ENCODE data around the gene IQGAP2.

DNA sequence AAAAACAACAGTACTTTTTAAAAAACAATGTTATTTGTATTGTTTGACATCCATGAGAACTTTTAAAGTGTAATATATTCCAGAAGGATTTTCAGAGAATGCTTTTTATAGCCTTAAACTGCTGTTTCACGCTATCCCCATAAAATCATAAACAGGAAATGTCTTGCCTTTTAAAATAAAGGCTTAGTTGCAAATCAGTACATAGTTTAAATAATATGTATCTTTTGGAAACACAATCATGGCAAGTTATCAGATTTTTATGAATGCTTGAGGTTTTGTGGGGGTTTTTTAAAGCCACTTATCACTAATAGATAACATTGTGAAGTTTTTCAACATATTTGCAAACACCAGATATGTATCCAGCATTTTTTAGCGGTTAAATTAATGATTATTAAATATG lies 257.3 kb downstream of the IQGAP2 start:
- TF ChIP-seq, protein P1, sequence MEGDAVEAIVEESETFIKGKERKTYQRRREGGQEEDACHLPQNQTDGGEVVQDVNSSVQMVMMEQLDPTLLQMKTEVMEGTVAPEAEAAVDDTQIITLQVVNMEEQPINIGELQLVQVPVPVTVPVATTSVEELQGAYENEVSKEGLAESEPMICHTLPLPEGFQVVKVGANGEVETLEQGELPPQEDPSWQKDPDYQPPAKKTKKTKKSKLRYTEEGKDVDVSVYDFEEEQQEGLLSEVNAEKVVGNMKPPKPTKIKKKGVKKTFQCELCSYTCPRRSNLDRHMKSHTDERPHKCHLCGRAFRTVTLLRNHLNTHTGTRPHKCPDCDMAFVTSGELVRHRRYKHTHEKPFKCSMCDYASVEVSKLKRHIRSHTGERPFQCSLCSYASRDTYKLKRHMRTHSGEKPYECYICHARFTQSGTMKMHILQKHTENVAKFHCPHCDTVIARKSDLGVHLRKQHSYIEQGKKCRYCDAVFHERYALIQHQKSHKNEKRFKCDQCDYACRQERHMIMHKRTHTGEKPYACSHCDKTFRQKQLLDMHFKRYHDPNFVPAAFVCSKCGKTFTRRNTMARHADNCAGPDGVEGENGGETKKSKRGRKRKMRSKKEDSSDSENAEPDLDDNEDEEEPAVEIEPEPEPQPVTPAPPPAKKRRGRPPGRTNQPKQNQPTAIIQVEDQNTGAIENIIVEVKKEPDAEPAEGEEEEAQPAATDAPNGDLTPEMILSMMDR (IDR thresholded peaks at IDR 0.05), result no peak
- no peak for TF ChIP-seq EZH2 (IDR thresholded peaks at IDR 0.05; ENCODE audit: borderline replicate concordance, insufficient read depth, low read depth, low read length, poor library complexity, severe bottlenecking)
